22Rv1 (cell line): ENCODE data around the gene QSOX2.

Source experiments
- ZFX ChIP-seq: fragments of 450-650 bp; IDR thresholded peaks from 2 replicates; pipeline ENCODE4 v1.6.1; 2017; ENCODE audit warnings: antibody characterized with exemption, borderline replicate concordance
- TF ChIP-seq, protein P1 (sequence below): fragments of 450-650 bp; IDR thresholded peaks from 2 replicates; pipeline ENCODE4 v1.5.1; 2017; ENCODE audit warnings: mild to moderate bottlenecking

- TF ChIP-seq, protein P1, sequence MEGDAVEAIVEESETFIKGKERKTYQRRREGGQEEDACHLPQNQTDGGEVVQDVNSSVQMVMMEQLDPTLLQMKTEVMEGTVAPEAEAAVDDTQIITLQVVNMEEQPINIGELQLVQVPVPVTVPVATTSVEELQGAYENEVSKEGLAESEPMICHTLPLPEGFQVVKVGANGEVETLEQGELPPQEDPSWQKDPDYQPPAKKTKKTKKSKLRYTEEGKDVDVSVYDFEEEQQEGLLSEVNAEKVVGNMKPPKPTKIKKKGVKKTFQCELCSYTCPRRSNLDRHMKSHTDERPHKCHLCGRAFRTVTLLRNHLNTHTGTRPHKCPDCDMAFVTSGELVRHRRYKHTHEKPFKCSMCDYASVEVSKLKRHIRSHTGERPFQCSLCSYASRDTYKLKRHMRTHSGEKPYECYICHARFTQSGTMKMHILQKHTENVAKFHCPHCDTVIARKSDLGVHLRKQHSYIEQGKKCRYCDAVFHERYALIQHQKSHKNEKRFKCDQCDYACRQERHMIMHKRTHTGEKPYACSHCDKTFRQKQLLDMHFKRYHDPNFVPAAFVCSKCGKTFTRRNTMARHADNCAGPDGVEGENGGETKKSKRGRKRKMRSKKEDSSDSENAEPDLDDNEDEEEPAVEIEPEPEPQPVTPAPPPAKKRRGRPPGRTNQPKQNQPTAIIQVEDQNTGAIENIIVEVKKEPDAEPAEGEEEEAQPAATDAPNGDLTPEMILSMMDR, result no peak
- TF ChIP-seq ZFX, result no peak
Observed at GRCh38 chr9:136286359-136286986, 40.9 kb upstream of the QSOX2 start.
